ENCODE data around the gene SBF2. TPM values are rescaled to one million over a fixed set of nuclear protein-coding genes. Genes with fewer than 3 reads are reported as not detected.

Gene SBF2
- total RNA-seq, 1 donor from 2014 or later = 44.9 TPM

GRCh38 chr11:10302359-10302743 lies 8.3 kb upstream of the SBF2 start:
- peak overlapping the region; percentile 93 for H3K4me3 Mint-ChIP-seq (ENCODE audit: low read depth)
- peaks cover 22% of the 10 kb centered on the region for H3K4me1 Mint-ChIP-seq (ENCODE audit: low read depth)
- no peak for DNase-seq (ENCODE audit: low spot score, unreplicated experiment)
- no peaks in the 10 kb centered on the region for H3K36me3 Mint-ChIP-seq (ENCODE audit: insufficient read depth)
- H3K9me3 Mint-ChIP-seq (ENCODE audit: low read depth) = no peaks in the 10 kb centered on the region
- peak overlapping the region; percentile 92 for H3K27ac Mint-ChIP-seq
- no peak for TF ChIP-seq CTCF (IDR thresholded peaks at IDR 0.05; ENCODE audit: unreplicated experiment)
- H3K27me3 Mint-ChIP-seq = peaks cover 53% of the 10 kb centered on the region

- H3K4me3 Mint-ChIP-seq (ENCODE audit: low read depth) = peak overlapping the region; percentile 93
- no peaks in the 10 kb centered on the region for H3K36me3 Mint-ChIP-seq (ENCODE audit: insufficient read depth)
- H3K27ac Mint-ChIP-seq = peak overlapping the region; percentile 0
- peaks cover 20% of the 10 kb centered on the region for H3K4me1 Mint-ChIP-seq (ENCODE audit: low read depth)
- DNase-seq (ENCODE audit: low spot score, unreplicated experiment) = no peak
- no peak for TF ChIP-seq CTCF (IDR thresholded peaks at IDR 0.05; ENCODE audit: unreplicated experiment)
- H3K27me3 Mint-ChIP-seq = peaks cover 49% of the 10 kb centered on the region
- H3K9me3 Mint-ChIP-seq (ENCODE audit: low read depth) = no peaks in the 10 kb centered on the region
Observed at GRCh38 chr11:10301656-10302358, 7.8 kb upstream of the SBF2 start.

GRCh38 chr11:10298342-10298741 lies 4.3 kb upstream of the SBF2 start:
- Mint-ChIP-seq H3K36me3 (ENCODE audit: insufficient read depth) (no peaks in the 10 kb centered on the region), H3K27me3 (peaks cover 42% of the 10 kb centered on the region), H3K9me3 (ENCODE audit: low read depth) (no peaks in the 10 kb centered on the region), H3K4me3 (ENCODE audit: low read depth) (no peak overlapping the region), H3K4me1 (ENCODE audit: low read depth) (peaks cover 15% of the 10 kb centered on the region), H3K27ac (no peak overlapping the region)
- TF ChIP-seq CTCF (IDR thresholded peaks at IDR 0.05; ENCODE audit: unreplicated experiment) = no peak
- no peak for DNase-seq (ENCODE audit: low spot score, unreplicated experiment)

GRCh38 chr11:10295064-10295901 lies 1.3 kb upstream of the SBF2 start:
- Mint-ChIP-seq H3K9me3 (ENCODE audit: low read depth) (no peaks in the 10 kb centered on the region), H3K4me3 (ENCODE audit: low read depth) (peak overlapping the region; percentile 90), H3K36me3 (ENCODE audit: insufficient read depth) (peaks cover 3% of the 10 kb centered on the region), H3K4me1 (ENCODE audit: low read depth) (peaks cover 23% of the 10 kb centered on the region), H3K27me3 (peaks cover 21% of the 10 kb centered on the region), H3K27ac (peak overlapping the region; percentile 44)
- no peak for DNase-seq (ENCODE audit: low spot score, unreplicated experiment)
- no peak for TF ChIP-seq CTCF (IDR thresholded peaks at IDR 0.05; ENCODE audit: unreplicated experiment)

GRCh38 chr11:10294290-10294953 lies 403 bp upstream of the SBF2 start:
- Mint-ChIP-seq H3K4me3 (ENCODE audit: low read depth) (peak overlapping the region; percentile 90), H3K27me3 (peaks cover 17% of the 10 kb centered on the region), H3K27ac (peak overlapping the region; percentile 96), H3K4me1 (ENCODE audit: low read depth) (peaks cover 24% of the 10 kb centered on the region), H3K36me3 (ENCODE audit: insufficient read depth) (peaks cover 6% of the 10 kb centered on the region), H3K9me3 (ENCODE audit: low read depth) (no peaks in the 10 kb centered on the region)
- no peak for TF ChIP-seq CTCF (IDR thresholded peaks at IDR 0.05; ENCODE audit: unreplicated experiment)
- no peak for DNase-seq (ENCODE audit: low spot score, unreplicated experiment)
